Naive thymus-derived CD4-positive, alpha-beta T cell (primary cell): ENCODE data around the gene SPINK4. TPM values are rescaled to one million over a fixed set of nuclear protein-coding genes. Genes with fewer than 3 reads are reported as not detected.

Source experiments
- ATAC-seq: fragments of 150-1000 bp; cut with Tn5 transposase; 2 replicates; pipeline ENCODE4 v1.10.0; 2021; ENCODE audit warnings: mild to moderate bottlenecking, moderate library complexity
- CTCF ChIA-PET: fragments of 350-600 bp; sonication (Branson Sonifier 250); formaldehyde crosslinking; loops from one replicate; lab custom pipeline; 2021; ENCODE audit warnings: antibody characterized with exemption; lab: Charles Lee
- POLR2A ChIA-PET: fragments of 350-600 bp; sonication (Branson Sonifier 250); formaldehyde crosslinking; loops from one replicate; lab custom pipeline; 2021; ENCODE audit warnings: antibody characterized with exemption, inconsistent platforms; lab: Charles Lee
- DNase-seq, 9 donors: peaks; one replicate each; pipeline versions ENCODE4 v3.0.0 to v3.0.0-alpha.2; 2020 to 2022; ENCODE audit warnings: mixed read lengths in 1 of 9
- H3K27ac ChIP-seq: one replicate; pipeline ENCODE4 v1.7.0; 2013; ENCODE audit warnings: mild to moderate bottlenecking, low read depth, low read length, moderate library complexity
- H3K27me3 ChIP-seq, 2 donors: one replicate each; pipeline ENCODE4 v1.7.0; 2013; ENCODE audit warnings: low read length in 2 of 2, mild to moderate bottlenecking in 2 of 2, moderate library complexity in 2 of 2; ENCODE audit not compliant: control insufficient read depth in 2 of 2, insufficient read depth in 2 of 2
- H3K36me3 ChIP-seq, 3 experiments: 1 replicate in 2 of 3; 2 replicates in 1 of 3; pipeline ENCODE4 v1.7.0; 2013; ENCODE audit warnings: low read length in 3 of 3, mild to moderate bottlenecking in 3 of 3, moderate library complexity in 1 of 3; ENCODE audit not compliant: insufficient read depth in 3 of 3, control insufficient read depth in 2 of 3
- H3K4me1 ChIP-seq, 2 donors: one replicate each; pipeline ENCODE4 v1.7.0; 2013; ENCODE audit warnings: low read length in 2 of 2, mild to moderate bottlenecking in 2 of 2, moderate library complexity in 1 of 2; ENCODE audit not compliant: control insufficient read depth in 2 of 2, insufficient read depth in 2 of 2
- H3K4me3 ChIP-seq: 2 replicates; pipeline ENCODE4 v1.7.0; 2013; ENCODE audit warnings: mild to moderate bottlenecking, low read length
- H3K9me3 ChIP-seq, 3 experiments: 1 replicate in 2 of 3; 2 replicates in 1 of 3; pipeline ENCODE4 v1.7.0; 2013; ENCODE audit warnings: low read length in 3 of 3; ENCODE audit not compliant: control insufficient read depth in 2 of 3
- H3K27ac Mint-ChIP-seq, 9 donors: one replicate each; pipeline ENCODE4 v1.8.0; 2020 to 2022; ENCODE audit warnings: mixed read lengths in 9 of 9, mild to moderate bottlenecking in 8 of 9, moderate library complexity in 5 of 9, inconsistent platforms in 2 of 9
- H3K27me3 Mint-ChIP-seq, 5 donors: one replicate each; pipeline ENCODE4 v1.8.0; 2021 to 2022; ENCODE audit warnings: mixed read lengths in 5 of 5, mild to moderate bottlenecking in 1 of 5
- H3K36me3 Mint-ChIP-seq, 5 donors: one replicate each; pipeline ENCODE4 v1.8.0; 2020 to 2022; ENCODE audit warnings: mixed read lengths in 5 of 5, mild to moderate bottlenecking in 3 of 5, inconsistent platforms in 1 of 5
- H3K4me1 Mint-ChIP-seq, 7 donors: one replicate each; pipeline ENCODE4 v1.8.0; 2020 to 2022; ENCODE audit warnings: mixed read lengths in 7 of 7, mild to moderate bottlenecking in 3 of 7, inconsistent platforms in 1 of 7
- H3K4me3 Mint-ChIP-seq, 10 donors: one replicate each; pipeline ENCODE4 v1.8.0; 2020 to 2022; ENCODE audit warnings: mild to moderate bottlenecking in 10 of 10, mixed read lengths in 10 of 10, moderate library complexity in 6 of 10, inconsistent platforms in 2 of 10
- H3K9me3 Mint-ChIP-seq, 11 donors: one replicate each; pipeline ENCODE4 v1.8.0; 2020 to 2022; ENCODE audit warnings: mixed read lengths in 11 of 11, mild to moderate bottlenecking in 4 of 11, inconsistent platforms in 1 of 11, moderate library complexity in 1 of 11
- intact Hi-C, 2 donors: fragments of 100-400 bp; cut with micrococcal nuclease; formaldehyde crosslinking; loops; one replicate each; pipeline ENCODE4 v1.15.1; 2023
- polyA plus RNA-seq, 2 donors: library from polyadenylated mRNA; unstranded; fragments of 300-500 nt; fragmentation: Illumina TruSeq; gene quantifications; one replicate each; pipeline ENCODE4 v1.2.3, GENCODE V29; 2021
- total RNA-seq, 6 experiments: library from RNA in 5 of 6; stranded (reverse) in 5 of 6; gene quantifications; 1 replicate in 5 of 6; 2 replicates in 1 of 6; pipeline ENCODE4 v1.2.3 and lab custom pipeline; 2021 to 2026

The SPINK4 gene
- total and polyA plus RNA-seq, 7 experiments from 2014 or later, result not detected

DNA sequence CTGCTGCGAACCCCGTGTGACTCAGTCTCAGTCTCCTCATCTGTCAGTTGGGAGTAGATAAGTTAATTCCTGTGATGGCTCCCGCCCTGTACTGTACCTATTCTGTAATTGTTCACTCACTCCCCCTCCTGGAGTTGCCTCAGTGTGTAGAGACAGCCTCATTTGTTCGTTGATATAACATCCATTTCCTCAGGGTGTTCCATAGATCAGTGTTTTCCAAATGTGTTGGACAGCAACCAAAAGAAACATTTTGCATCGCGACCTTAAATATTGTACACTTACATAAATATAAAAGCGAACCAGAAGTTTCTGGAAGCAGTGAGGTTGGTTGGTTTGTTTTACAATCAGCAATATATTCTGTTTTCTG is 51.0 kb downstream of the SPINK4 start:
- ChIA-PET POLR2A (interaction anchor here (1.0 to 2.7 kb wide), 10 partner anchors 9 to 265 kb away, joined by 3 to 29 read pairs (median 14); partner anchors contain the start of genes AQP3, BAG1, CHMP5 and DNAJA1), CTCF (interaction anchor here (0.9 to 1.7 kb wide), 2 partner anchors 25 to 125 kb away, joined by 3 to 6 read pairs; partner anchors contain the start of gene CHMP5)
- DNase-seq (no peak), ATAC-seq (no peak)
- Histone ChIP-seq H3K4me1 (peaks cover 11 to 49% of the 10 kb centered on the region in 2 donors), H3K36me3 (peaks cover 0 to 26% (median 14%) of the 10 kb centered on the region in 3 experiments), H3K27me3 (no peaks in the 10 kb centered on the region), H3K9me3 (no peaks in the 10 kb centered on the region), H3K27ac (peak overlapping the region; percentile 93), H3K4me3 (peak overlapping the region; percentile 60)
- Mint-ChIP-seq H3K27ac (peak overlapping the region; percentile 96 to 100 (median 99)), H3K27me3 (peaks cover 0 to 4% (median 0%) of the 10 kb centered on the region in 5 donors), H3K36me3 (peaks cover 12 to 28% (median 24%) of the 10 kb centered on the region in 5 donors), H3K4me1 (peaks cover 39 to 78% (median 64%) of the 10 kb centered on the region in 7 donors), H3K9me3 (peaks cover 0 to 4% (median 0%) of the 10 kb centered on the region in 11 donors), H3K4me3 (peak overlapping the region; percentile 83 to 99 (median 94))
- intact Hi-C loops, result loop anchor here in 1 of 2 donors (2.0 to 10.0 kb wide), 3 partner anchors 132 to 1168 kb away; partner anchors contain the start of genes DNAI1, FAM219A and MYORG

DNA sequence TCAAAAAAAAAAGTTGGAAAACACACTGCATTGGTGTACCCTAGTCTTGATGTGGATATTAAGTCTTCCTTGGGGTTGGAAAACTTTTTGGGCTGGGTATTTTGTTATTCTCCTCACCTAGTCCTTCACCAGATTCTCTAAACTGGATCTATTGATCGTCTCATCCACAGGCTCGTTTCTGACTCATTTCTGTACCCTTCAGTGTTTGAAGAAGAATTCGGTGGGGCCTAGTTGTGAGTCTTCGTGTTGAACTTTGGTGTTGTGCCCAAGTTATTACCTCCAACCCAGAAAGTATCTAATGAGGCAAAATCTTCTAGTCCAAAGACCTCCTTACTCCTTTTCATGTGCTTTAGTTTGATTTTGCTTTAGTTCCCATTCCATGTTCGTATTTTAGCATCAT is 51.9 kb downstream of the SPINK4 start:
- Histone ChIP-seq H3K9me3 (no peaks in the 10 kb centered on the region), H3K27me3 (no peaks in the 10 kb centered on the region), H3K4me3 (no peak overlapping the region), H3K4me1 (peaks cover 11 to 53% of the 10 kb centered on the region in 2 donors), H3K36me3 (peaks cover 0 to 35% (median 15%) of the 10 kb centered on the region in 3 experiments), H3K27ac (peak overlapping the region; percentile 47)
- POLR2A ChIA-PET, result no interaction called here
- Mint-ChIP-seq H3K9me3 (peaks cover 0 to 4% (median 0%) of the 10 kb centered on the region in 11 donors), H3K4me3 (peak overlapping the region; percentile 63 to 99 (median 92)), H3K4me1 (peaks cover 42 to 84% (median 69%) of the 10 kb centered on the region in 7 donors), H3K27ac (peak overlapping the region; percentile 58 to 100 (median 99)), H3K27me3 (peaks cover 0 to 4% (median 0%) of the 10 kb centered on the region in 5 donors), H3K36me3 (peaks cover 13 to 34% (median 31%) of the 10 kb centered on the region in 5 donors)
- no peak for DNase-seq
- CTCF ChIA-PET, result no interaction called here
- no peak for ATAC-seq
- intact Hi-C loops, result loop anchor here in 1 of 2 donors (2.0 to 10.0 kb wide), 3 partner anchors 133 to 1167 kb away; partner anchors contain the start of genes DNAI1, FAM219A and MYORG

DNA sequence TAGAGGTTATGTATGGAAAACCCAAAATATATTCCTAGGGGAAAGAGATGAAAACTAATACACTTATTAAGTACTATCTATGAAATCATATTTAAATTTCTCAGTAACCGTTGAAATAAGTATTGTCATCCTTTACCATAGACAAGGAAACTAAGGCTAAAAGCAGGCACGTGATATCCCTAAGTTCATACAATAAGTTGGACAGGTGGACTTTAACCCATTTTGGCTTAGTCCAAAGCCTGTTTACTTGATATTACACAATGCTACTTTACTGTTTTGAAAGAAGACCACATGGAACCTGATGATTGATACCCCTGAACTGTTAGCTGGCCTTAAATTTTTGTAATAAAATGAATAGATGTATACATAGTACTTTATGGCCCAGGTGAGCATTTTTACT is 53.8 kb downstream of the SPINK4 start:
- ATAC-seq (no peak), DNase-seq (no peak)
- Mint-ChIP-seq H3K27ac (peak overlapping the region in 6 of 9 donors; percentile 4 to 100 (median 42)), H3K9me3 (peaks cover 0 to 4% (median 0%) of the 10 kb centered on the region in 11 donors), H3K27me3 (peaks cover 0 to 4% (median 0%) of the 10 kb centered on the region in 5 donors), H3K36me3 (peaks cover 25 to 53% (median 43%) of the 10 kb centered on the region in 5 donors), H3K4me3 (peak overlapping the region in 5 of 10 donors; percentile 6 to 90 (median 24)), H3K4me1 (peaks cover 55 to 87% (median 78%) of the 10 kb centered on the region in 7 donors)
- peaks cover 17 to 64% of the 10 kb centered on the region in 2 donors for H3K4me1 ChIP-seq
- ChIA-PET CTCF (interaction anchor here (1.0 kb wide), 2 partner anchors 30 to 254 kb away, joined by 3 read pairs; partner anchors contain the start of gene BAG1), POLR2A (no interaction called here)
- intact Hi-C loops, result loop anchor here in 1 of 2 donors (10.0 kb wide), 1 partner anchor 1081 kb away; the partner anchor contains the start of gene MYORG
- no peak overlapping the region for H3K27ac ChIP-seq
- H3K36me3 ChIP-seq, result peaks cover 4 to 53% (median 24%) of the 10 kb centered on the region in 3 experiments
- H3K4me3 ChIP-seq, result no peak overlapping the region
- no peaks in the 10 kb centered on the region for H3K27me3 ChIP-seq
- H3K9me3 ChIP-seq, result no peaks in the 10 kb centered on the region

DNA sequence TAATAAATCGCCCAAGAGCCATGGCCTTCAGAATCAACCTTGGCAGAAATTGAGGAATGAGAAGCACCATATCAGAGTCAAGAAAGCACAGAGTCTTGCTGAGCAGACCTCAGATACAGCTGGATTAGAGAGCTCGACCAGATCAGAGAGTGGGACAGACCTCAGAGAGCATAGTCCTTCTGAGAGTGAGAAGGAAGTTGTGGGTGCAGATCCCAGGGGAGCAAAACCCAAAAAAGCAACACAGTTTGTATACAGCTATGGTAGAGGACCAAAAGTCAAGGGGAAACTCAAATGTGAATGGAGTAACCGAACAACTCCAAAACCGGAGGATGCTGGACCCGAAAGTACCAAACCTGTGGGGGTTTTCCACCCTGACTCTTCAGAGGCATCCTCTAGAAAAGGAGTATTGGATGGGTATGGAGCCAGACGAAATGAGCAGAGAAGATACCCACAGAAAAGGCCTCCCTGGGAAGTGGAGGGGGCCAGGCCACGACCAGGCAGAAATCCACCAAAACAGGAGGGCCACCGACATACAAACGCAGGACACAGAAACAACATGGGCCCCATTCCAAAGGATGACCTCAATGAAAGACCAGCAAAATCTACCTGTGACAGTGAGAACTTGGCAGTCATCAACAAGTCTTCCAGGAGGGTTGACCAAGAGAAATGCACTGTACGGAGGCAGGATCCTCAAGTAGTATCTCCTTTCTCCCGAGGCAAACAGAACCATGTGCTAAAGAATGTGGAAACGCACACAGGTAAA is 54.9 kb downstream of the SPINK4 start:
- no peak overlapping the region for H3K27ac ChIP-seq
- no peak for DNase-seq
- no peaks in the 10 kb centered on the region for H3K9me3 ChIP-seq
- H3K27ac Mint-ChIP-seq, result peak overlapping the region in 7 of 9 donors; percentile 6 to 67 (median 38)
- ChIA-PET CTCF (interaction anchor here (0.6 to 1.0 kb wide), 3 partner anchors 15 to 256 kb away, joined by 3 read pairs; partner anchors contain the start of gene BAG1), POLR2A (no interaction called here)
- peaks cover 17 to 60% of the 10 kb centered on the region in 2 donors for H3K4me1 ChIP-seq
- no peak overlapping the region for H3K4me3 ChIP-seq
- H3K4me3 Mint-ChIP-seq, result peak overlapping the region; percentile 0 to 86 (median 11)
- H3K9me3 Mint-ChIP-seq, result peaks cover 0 to 4% (median 0%) of the 10 kb centered on the region in 11 donors
- peaks cover 60 to 97% (median 87%) of the 10 kb centered on the region in 7 donors for H3K4me1 Mint-ChIP-seq
- intact Hi-C loops, result loop anchor here in 1 of 2 donors (10.0 kb wide), 1 partner anchor 1080 kb away; the partner anchor contains the start of gene MYORG
- H3K27me3 Mint-ChIP-seq, result peaks cover 0 to 4% (median 0%) of the 10 kb centered on the region in 5 donors
- peaks cover 10 to 61% (median 24%) of the 10 kb centered on the region in 3 experiments for H3K36me3 ChIP-seq
- peaks cover 25 to 63% (median 46%) of the 10 kb centered on the region in 5 donors for H3K36me3 Mint-ChIP-seq
- no peaks in the 10 kb centered on the region for H3K27me3 ChIP-seq
- no peak for ATAC-seq

DNA sequence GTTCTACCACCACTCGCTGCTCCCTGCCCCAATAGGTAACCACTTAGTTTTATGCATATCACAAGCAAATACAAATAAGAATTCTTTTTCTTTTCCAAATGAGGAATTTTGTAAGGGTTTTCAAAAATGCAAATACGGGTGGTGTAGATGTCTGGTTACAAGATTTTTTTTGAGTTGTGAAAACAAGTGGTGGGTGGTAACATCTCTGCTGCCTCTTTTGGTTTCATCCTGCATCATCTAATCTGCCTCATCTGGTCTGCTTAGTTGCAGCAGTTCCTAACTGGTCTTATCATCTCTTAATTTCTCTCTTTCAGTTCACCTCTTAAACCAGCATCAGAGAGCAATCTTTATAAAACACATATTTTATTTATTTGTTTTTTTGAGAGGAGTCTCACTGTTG is 55.6 kb downstream of the SPINK4 start:
- H3K36me3 Mint-ChIP-seq, result peaks cover 25 to 65% (median 48%) of the 10 kb centered on the region in 5 donors
- Histone ChIP-seq H3K4me1 (peaks cover 17 to 61% of the 10 kb centered on the region in 2 donors), H3K27me3 (no peaks in the 10 kb centered on the region), H3K27ac (no peak overlapping the region), H3K9me3 (no peaks in the 10 kb centered on the region), H3K36me3 (peaks cover 16 to 68% (median 24%) of the 10 kb centered on the region in 3 experiments), H3K4me3 (no peak overlapping the region)
- H3K27ac Mint-ChIP-seq, result peak overlapping the region in 4 of 9 donors; percentile 65 to 78 (median 66)
- DNase-seq, result no peak
- no peak for ATAC-seq
- intact Hi-C loops, result loop anchor here in 1 of 2 donors (10.0 kb wide), 1 partner anchor 1079 kb away; the partner anchor contains the start of gene MYORG
- ChIA-PET CTCF (no interaction called here), POLR2A (no interaction called here)
- H3K9me3 Mint-ChIP-seq, result no peaks in the 10 kb centered on the region
- peaks cover 63 to 100% (median 90%) of the 10 kb centered on the region in 7 donors for H3K4me1 Mint-ChIP-seq
- H3K27me3 Mint-ChIP-seq, result no peaks in the 10 kb centered on the region
- H3K4me3 Mint-ChIP-seq, result peak overlapping the region in 8 of 10 donors; percentile 30 to 86 (median 59)

DNA sequence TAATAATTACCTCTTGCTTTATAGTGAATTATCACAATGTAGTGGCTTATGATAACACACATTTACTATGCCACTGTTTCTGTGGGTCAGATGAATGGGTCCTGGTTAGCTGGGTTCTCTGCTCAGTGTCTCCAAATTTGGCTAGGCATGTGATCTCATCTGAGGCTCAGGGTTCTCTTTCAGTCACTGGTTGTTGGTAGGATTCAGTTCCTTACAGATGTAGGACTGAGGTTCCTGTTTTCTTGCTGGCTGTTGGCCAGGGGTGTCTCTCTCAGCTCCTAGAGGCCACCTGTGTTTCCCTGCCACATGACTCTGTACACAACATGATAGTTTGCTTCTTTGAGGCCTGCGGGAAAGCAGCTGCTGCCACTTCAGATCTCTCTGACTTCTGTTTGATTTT is 57.5 kb downstream of the SPINK4 start:
- H3K4me1 Mint-ChIP-seq, result peaks cover 55 to 89% (median 84%) of the 10 kb centered on the region in 7 donors
- ChIA-PET CTCF (interaction anchor here (1.2 kb wide), 1 partner anchor 10 kb away, joined by 3 read pairs; no protein-coding TSS in a partner anchor), POLR2A (interaction anchor here (0.8 to 1.9 kb wide), 4 partner anchors 9 to 15 kb away, joined by 3 to 7 read pairs (median 4); no protein-coding TSS in a partner anchor)
- H3K4me3 ChIP-seq, result no peak overlapping the region
- no peaks in the 10 kb centered on the region for H3K27me3 ChIP-seq
- peak; percentile 86 for ATAC-seq
- H3K27ac ChIP-seq, result peak overlapping the region; percentile 41
- intact Hi-C loops, result loop anchor here (1.0 to 10.0 kb wide), 2 partner anchors 9 to 1077 kb away; partner anchors contain the start of gene MYORG (in 1 of the 2)
- DNase-seq, result peak in 1 of 9 donors; percentile 9
- peaks cover 19 to 75% (median 21%) of the 10 kb centered on the region in 3 experiments for H3K36me3 ChIP-seq
- H3K27me3 Mint-ChIP-seq, result no peaks in the 10 kb centered on the region
- H3K27ac Mint-ChIP-seq, result peak overlapping the region; percentile 13 to 88 (median 78)
- H3K9me3 ChIP-seq, result no peaks in the 10 kb centered on the region
- H3K4me3 Mint-ChIP-seq, result peak overlapping the region; percentile 14 to 86 (median 65)
- H3K9me3 Mint-ChIP-seq, result no peaks in the 10 kb centered on the region
- H3K36me3 Mint-ChIP-seq, result peaks cover 19 to 68% (median 45%) of the 10 kb centered on the region in 5 donors
- peaks cover 6 to 52% of the 10 kb centered on the region in 2 donors for H3K4me1 ChIP-seq
